Testis (tissue), 2 donors: ENCODE results near the gene CYP4F8.

ENCODE experiments used
- POLR2A ChIP-seq: fragments of 450-650 bp; IDR thresholded peaks from one replicate; pipeline ENCODE4 v1.6.1; 2017; ENCODE audit warnings: antibody characterized with exemption, mild to moderate bottlenecking, moderate library complexity
- TF ChIP-seq, protein P1 (sequence below), 3 experiments: fragments of 450-650 bp in 2 of 3; fragments of 200-600 bp in 1 of 3; sonication (generic) in 1 of 3; IDR thresholded peaks; one replicate each; pipeline ENCODE4 v1.5.1; 2016 to 2019; ENCODE audit warnings: antibody characterized with exemption in 3 of 3, mild to moderate bottlenecking in 2 of 3, moderate library complexity in 1 of 3

- TF ChIP-seq POLR2A = no peak
- TF ChIP-seq, protein P1, sequence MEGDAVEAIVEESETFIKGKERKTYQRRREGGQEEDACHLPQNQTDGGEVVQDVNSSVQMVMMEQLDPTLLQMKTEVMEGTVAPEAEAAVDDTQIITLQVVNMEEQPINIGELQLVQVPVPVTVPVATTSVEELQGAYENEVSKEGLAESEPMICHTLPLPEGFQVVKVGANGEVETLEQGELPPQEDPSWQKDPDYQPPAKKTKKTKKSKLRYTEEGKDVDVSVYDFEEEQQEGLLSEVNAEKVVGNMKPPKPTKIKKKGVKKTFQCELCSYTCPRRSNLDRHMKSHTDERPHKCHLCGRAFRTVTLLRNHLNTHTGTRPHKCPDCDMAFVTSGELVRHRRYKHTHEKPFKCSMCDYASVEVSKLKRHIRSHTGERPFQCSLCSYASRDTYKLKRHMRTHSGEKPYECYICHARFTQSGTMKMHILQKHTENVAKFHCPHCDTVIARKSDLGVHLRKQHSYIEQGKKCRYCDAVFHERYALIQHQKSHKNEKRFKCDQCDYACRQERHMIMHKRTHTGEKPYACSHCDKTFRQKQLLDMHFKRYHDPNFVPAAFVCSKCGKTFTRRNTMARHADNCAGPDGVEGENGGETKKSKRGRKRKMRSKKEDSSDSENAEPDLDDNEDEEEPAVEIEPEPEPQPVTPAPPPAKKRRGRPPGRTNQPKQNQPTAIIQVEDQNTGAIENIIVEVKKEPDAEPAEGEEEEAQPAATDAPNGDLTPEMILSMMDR (IDR thresholded peaks at IDR 0.05) = no peak
Observed at GRCh38 chr19:15634105-15634504, 19.1 kb downstream of the CYP4F8 start.
